ENCODE results near the gene PLXNB2.

The PLXNB2 gene

DNA sequence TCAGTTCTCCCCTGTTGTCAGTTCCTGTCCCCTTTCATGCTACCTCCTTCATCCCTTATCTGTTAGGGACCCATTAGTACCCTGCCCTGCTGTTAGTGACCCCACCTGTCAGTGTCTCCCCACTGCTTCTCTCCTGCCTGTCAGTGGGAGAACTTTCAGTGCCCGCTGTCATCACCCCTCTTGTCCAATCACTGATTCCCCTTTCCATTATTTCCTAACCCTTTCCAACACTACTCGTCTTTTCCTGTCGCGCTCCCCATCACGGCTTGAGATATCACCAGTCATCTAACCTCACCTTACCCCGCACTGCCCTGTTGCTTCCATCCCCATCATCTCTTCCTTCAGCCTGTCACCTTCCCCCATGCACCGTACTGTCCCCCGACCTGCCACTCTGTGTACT lies 39.7 kb upstream of the PLXNB2 start:
- Histone ChIP-seq H2BK12ac (ENCODE audit: low read length) (no peak overlapping the region), H2BK120ac (ENCODE audit: insufficient read depth, low read length, poor library complexity) (no peak overlapping the region), H3K27ac (ENCODE audit: low read depth, low read length) (no peak overlapping the region), H2BK5ac (ENCODE audit: low read depth, low read length, poor library complexity) (no peak overlapping the region), H3K36me3 (ENCODE audit: control insufficient read depth in 1 of 2, insufficient read depth in 2 of 2, low read length in 2 of 2) (peaks cover 8% of the 10 kb centered on the region in 2 experiments), H3K4ac (ENCODE audit: low read depth, low read length) (peak overlapping the region; percentile 10), H3K4me2 (ENCODE audit: low read length) (no peak overlapping the region), H3K27me3 (ENCODE audit: insufficient read depth, low read length) (no peaks in the 10 kb centered on the region), H3K14ac (ENCODE audit: low read length) (no peak overlapping the region), H2AK5ac (ENCODE audit: low read length) (no peak overlapping the region), H3K9ac (ENCODE audit: low read length) (no peak overlapping the region), H3K23ac (ENCODE audit: low read length) (no peak overlapping the region), H3K18ac (ENCODE audit: low read length) (no peak overlapping the region), H2AFZ (ENCODE audit: insufficient read depth, low read length, poor library complexity) (no peak overlapping the region), H3K4me1 (ENCODE audit: control insufficient read depth in 1 of 2, insufficient read depth in 2 of 2, low read length in 2 of 2) (peaks cover under 1% of the 10 kb centered on the region in 2 experiments), H4K12ac (ENCODE audit: low read depth, low read length) (no peak overlapping the region), H3K79me1 (ENCODE audit: low read length) (peaks cover 6% of the 10 kb centered on the region), H3K9me3 (ENCODE audit: insufficient read depth, low read depth, low read length) (no peaks in the 10 kb centered on the region), H3K79me2 (ENCODE audit: control insufficient read depth, insufficient read depth, low read length, poor library complexity) (peaks cover 5% of the 10 kb centered on the region), H3K4me3 (ENCODE audit: low read depth, low read length) (no peak overlapping the region), H4K91ac (ENCODE audit: low read depth, low read length) (no peak overlapping the region), H4K8ac (ENCODE audit: low read depth, low read length) (no peak overlapping the region)
- no peak for DNase-seq
- WGBS (ENCODE audit: extremely low coverage, insufficient coverage, insufficient read length), result 100% methylated on average over 4 of the region's 8 CpGs

DNA sequence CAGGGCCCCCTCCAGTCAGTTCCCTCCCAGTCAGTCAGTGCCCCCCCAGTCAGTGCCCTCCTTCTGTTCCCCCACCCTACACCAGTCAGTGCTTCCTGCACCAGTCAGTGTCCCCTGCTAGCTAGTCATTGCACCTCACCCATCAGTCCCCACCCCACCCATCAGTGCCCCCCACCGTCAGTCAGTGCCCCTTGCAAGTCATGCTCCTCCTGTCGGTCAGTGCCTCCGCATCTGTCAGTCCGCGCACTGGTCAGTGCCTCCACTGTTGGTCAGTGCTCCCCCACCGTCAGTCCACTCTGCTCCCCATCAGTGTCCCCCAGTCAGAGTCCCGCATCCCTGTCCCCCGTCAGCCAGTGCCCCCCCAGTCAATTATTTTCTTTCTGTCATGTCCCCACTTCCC lies 39.0 kb upstream of the PLXNB2 start:
- H3K4ac ChIP-seq (ENCODE audit: low read depth, low read length), result no peak overlapping the region
- H4K12ac ChIP-seq (ENCODE audit: low read depth, low read length), result no peak overlapping the region
- peaks cover 5% of the 10 kb centered on the region for H3K79me2 ChIP-seq (ENCODE audit: control insufficient read depth, insufficient read depth, low read length, poor library complexity)
- no peak overlapping the region for H3K9ac ChIP-seq (ENCODE audit: low read length)
- DNase-seq, result no peak
- H3K27me3 ChIP-seq (ENCODE audit: insufficient read depth, low read length), result no peaks in the 10 kb centered on the region
- no peak overlapping the region for H4K8ac ChIP-seq (ENCODE audit: low read depth, low read length)
- no peak overlapping the region for H2BK12ac ChIP-seq (ENCODE audit: low read length)
- peaks cover 3% of the 10 kb centered on the region in 2 experiments for H3K4me1 ChIP-seq (ENCODE audit: control insufficient read depth in 1 of 2, insufficient read depth in 2 of 2, low read length in 2 of 2)
- no peak overlapping the region for H3K23ac ChIP-seq (ENCODE audit: low read length)
- H3K9me3 ChIP-seq (ENCODE audit: insufficient read depth, low read depth, low read length), result no peaks in the 10 kb centered on the region
- H2AK5ac ChIP-seq (ENCODE audit: low read length), result no peak overlapping the region
- no peak overlapping the region for H3K4me3 ChIP-seq (ENCODE audit: low read depth, low read length)
- no peak overlapping the region for H2AFZ ChIP-seq (ENCODE audit: insufficient read depth, low read length, poor library complexity)
- H2BK5ac ChIP-seq (ENCODE audit: low read depth, low read length, poor library complexity), result no peak overlapping the region
- no peak overlapping the region for H3K27ac ChIP-seq (ENCODE audit: low read depth, low read length)
- no CpG with 5 or more reads among the region's 8 CpGs for WGBS (ENCODE audit: extremely low coverage, insufficient coverage, insufficient read length)
- no peak overlapping the region for H3K4me2 ChIP-seq (ENCODE audit: low read length)
- peaks cover 5 to 6% of the 10 kb centered on the region in 2 experiments for H3K36me3 ChIP-seq (ENCODE audit: control insufficient read depth in 1 of 2, insufficient read depth in 2 of 2, low read length in 2 of 2)
- no peak overlapping the region for H3K14ac ChIP-seq (ENCODE audit: low read length)
- H3K79me1 ChIP-seq (ENCODE audit: low read length), result peaks cover 6% of the 10 kb centered on the region
- no peak overlapping the region for H2BK120ac ChIP-seq (ENCODE audit: insufficient read depth, low read length, poor library complexity)
- H4K91ac ChIP-seq (ENCODE audit: low read depth, low read length), result no peak overlapping the region
- no peak overlapping the region for H3K18ac ChIP-seq (ENCODE audit: low read length)

- peaks cover 3 to 6% of the 10 kb centered on the region in 2 experiments for H3K36me3 ChIP-seq (ENCODE audit: control insufficient read depth in 1 of 2, insufficient read depth in 2 of 2, low read length in 2 of 2)
- H3K79me1 ChIP-seq (ENCODE audit: low read length), result peaks cover 6% of the 10 kb centered on the region
- H3K4me2 ChIP-seq (ENCODE audit: low read length), result peak overlapping the region; percentile 69
- H3K9me3 ChIP-seq (ENCODE audit: insufficient read depth, low read depth, low read length), result peaks cover 19% of the 10 kb centered on the region
- peak overlapping the region; percentile 68 for H3K27ac ChIP-seq (ENCODE audit: low read depth, low read length)
- peak overlapping the region; percentile 87 for H3K9ac ChIP-seq (ENCODE audit: low read length)
- peak overlapping the region; percentile 30 for H3K18ac ChIP-seq (ENCODE audit: low read length)
- peak overlapping the region; percentile 79 for H3K14ac ChIP-seq (ENCODE audit: low read length)
- H3K4ac ChIP-seq (ENCODE audit: low read depth, low read length), result peak overlapping the region; percentile 72
- no peak overlapping the region for H3K23ac ChIP-seq (ENCODE audit: low read length)
- H2AK5ac ChIP-seq (ENCODE audit: low read length), result peak overlapping the region; percentile 50
- peak overlapping the region; percentile 93 for H3K4me3 ChIP-seq (ENCODE audit: low read depth, low read length)
- H2AFZ ChIP-seq (ENCODE audit: insufficient read depth, low read length, poor library complexity), result peak overlapping the region; percentile 48
- no peaks in the 10 kb centered on the region for H3K27me3 ChIP-seq (ENCODE audit: insufficient read depth, low read length)
- H2BK120ac ChIP-seq (ENCODE audit: insufficient read depth, low read length, poor library complexity), result peak overlapping the region; percentile 61
- H2BK12ac ChIP-seq (ENCODE audit: low read length), result no peak overlapping the region
- DNase-seq, result no peak
- peaks cover 5% of the 10 kb centered on the region for H3K79me2 ChIP-seq (ENCODE audit: control insufficient read depth, insufficient read depth, low read length, poor library complexity)
- H4K91ac ChIP-seq (ENCODE audit: low read depth, low read length), result peak overlapping the region; percentile 80
- peak overlapping the region; percentile 86 for H4K8ac ChIP-seq (ENCODE audit: low read depth, low read length)
- peak overlapping the region; percentile 67 for H4K12ac ChIP-seq (ENCODE audit: low read depth, low read length)
- H2BK5ac ChIP-seq (ENCODE audit: low read depth, low read length, poor library complexity), result peak overlapping the region; percentile 52
- no CpG with 5 or more reads among the region's 9 CpGs for WGBS (ENCODE audit: extremely low coverage, insufficient coverage, insufficient read length)
- peaks cover 3% of the 10 kb centered on the region in 2 experiments for H3K4me1 ChIP-seq (ENCODE audit: control insufficient read depth in 1 of 2, insufficient read depth in 2 of 2, low read length in 2 of 2)
Measured at GRCh38 chr22:50343541-50343935, 36.1 kb upstream of the PLXNB2 start.

DNA sequence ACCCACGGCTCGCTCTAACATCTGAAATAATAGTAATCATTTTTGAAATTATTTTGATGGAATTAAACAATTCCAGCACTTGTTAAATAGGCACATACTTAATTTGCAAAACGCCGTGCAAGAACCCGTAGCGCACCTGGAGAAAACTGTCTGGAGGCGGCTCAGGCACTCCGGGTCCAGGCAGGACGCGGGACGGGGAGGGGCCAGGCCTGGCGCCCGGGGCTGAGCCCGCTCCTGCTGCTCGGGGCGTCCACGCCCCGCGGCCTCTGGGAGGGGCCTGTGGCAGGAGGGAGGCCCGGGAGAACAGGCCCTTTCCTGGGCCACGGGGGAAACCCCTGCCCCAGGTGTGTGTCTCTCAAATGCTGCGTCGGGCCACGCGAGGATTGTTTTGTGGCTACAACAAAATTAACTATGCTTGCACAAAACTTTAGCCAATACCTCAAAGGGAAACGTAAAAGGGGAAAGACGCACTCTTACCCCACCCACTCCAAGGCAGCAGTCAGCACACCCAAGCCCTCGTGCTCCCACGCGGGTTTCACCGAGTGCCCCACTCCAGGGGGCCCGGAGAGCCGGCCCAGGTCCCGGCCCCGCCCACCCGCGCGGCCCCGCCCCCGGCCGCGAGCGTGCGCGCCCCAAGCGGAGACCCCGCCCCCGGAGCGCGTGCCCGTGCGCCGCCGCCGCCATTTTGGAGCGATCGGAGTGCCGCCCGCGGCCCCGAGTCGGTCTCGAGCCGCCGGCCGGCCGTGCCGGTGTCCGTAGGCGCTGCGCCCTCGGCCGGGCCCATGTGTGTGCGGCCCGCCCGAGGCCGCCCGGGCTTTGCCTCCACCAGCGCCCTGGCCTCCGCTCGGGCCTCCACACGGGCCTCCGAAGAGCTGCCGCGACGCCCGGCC lies 35.5 kb upstream of the PLXNB2 start, which contains the start of gene PPP6R2:
Gene PPP6R2 (plus strand): TSS at position 677 of the 890 bp plus-strand sequence. CDS start 50,582 bp downstream, outside the sequence.
- H3K14ac ChIP-seq (ENCODE audit: low read length), result peak within 1 kb of the TSS; percentile 79
- H3K9me3 ChIP-seq (ENCODE audit: insufficient read depth, low read depth, low read length), result peaks cover 24% of the 10 kb centered on the region
- peaks cover 3% of the 10 kb centered on the region in 2 experiments for H3K36me3 ChIP-seq (ENCODE audit: control insufficient read depth in 1 of 2, insufficient read depth in 2 of 2, low read length in 2 of 2)
- peaks cover 5% of the 10 kb centered on the region for H3K79me2 ChIP-seq (ENCODE audit: control insufficient read depth, insufficient read depth, low read length, poor library complexity)
- peak within 1 kb of the TSS; percentile 50 for H2AK5ac ChIP-seq (ENCODE audit: low read length)
- H3K4me3 ChIP-seq (ENCODE audit: low read depth, low read length), result peak within 1 kb of the TSS; percentile 93
- H3K9ac ChIP-seq (ENCODE audit: low read length), result peak within 1 kb of the TSS; percentile 87
- H3K18ac ChIP-seq (ENCODE audit: low read length), result peak within 1 kb of the TSS; percentile 66
- peak within 1 kb of the TSS; percentile 68 for H3K27ac ChIP-seq (ENCODE audit: low read depth, low read length)
- H3K4me2 ChIP-seq (ENCODE audit: low read length), result peak within 1 kb of the TSS; percentile 76
- WGBS (ENCODE audit: extremely low coverage, insufficient coverage, insufficient read length), result no CpG with 5 or more reads among the region's 87 CpGs
- peak within 1 kb of the TSS; percentile 61 for H2BK120ac ChIP-seq (ENCODE audit: insufficient read depth, low read length, poor library complexity)
- H3K4me1 ChIP-seq (ENCODE audit: control insufficient read depth in 1 of 2, insufficient read depth in 2 of 2, low read length in 2 of 2), result peaks cover 3% of the 10 kb centered on the region in 2 experiments
- DNase-seq, result peak; percentile 95 to 96
- H2BK5ac ChIP-seq (ENCODE audit: low read depth, low read length, poor library complexity), result peak within 1 kb of the TSS; percentile 74
- peak within 1 kb of the TSS; percentile 67 for H4K12ac ChIP-seq (ENCODE audit: low read depth, low read length)
- H3K27me3 ChIP-seq (ENCODE audit: insufficient read depth, low read length), result no peaks in the 10 kb centered on the region
- peak within 1 kb of the TSS; percentile 80 for H4K91ac ChIP-seq (ENCODE audit: low read depth, low read length)
- H2BK12ac ChIP-seq (ENCODE audit: low read length), result no peak within 1 kb of the TSS
- H3K23ac ChIP-seq (ENCODE audit: low read length), result no peak within 1 kb of the TSS
- H2AFZ ChIP-seq (ENCODE audit: insufficient read depth, low read length, poor library complexity), result peak within 1 kb of the TSS; percentile 90
- H3K79me1 ChIP-seq (ENCODE audit: low read length), result peaks cover 6% of the 10 kb centered on the region
- peak within 1 kb of the TSS; percentile 72 for H3K4ac ChIP-seq (ENCODE audit: low read depth, low read length)
- H4K8ac ChIP-seq (ENCODE audit: low read depth, low read length), result peak within 1 kb of the TSS; percentile 86

All from trophoblast cell (in vitro differentiated cells and primary cell).